ENCODE data around the gene PER3.

The PER3 gene

GRCh38 chr1:7783826-7784491, at the start of gene PER3:
TSS of gene PER3 (plus strand) at chr1:7784291. CDS start at chr1:7784878, 587 bp downstream.
- peak; percentile 97 for DNase-seq

GRCh38 chr1:7738044-7738443, 46.0 kb upstream of the PER3 start:
- DNase-seq, result no peak

- DNase-seq, result no peak
Measured at GRCh38 chr1:7743346-7743745, 40.7 kb upstream of the PER3 start.

- DNase-seq, result no peak
Measured at GRCh38 chr1:7744882-7745281, 39.2 kb upstream of the PER3 start.

GRCh38 chr1:7745783-7746182, 38.3 kb upstream of the PER3 start:
- no peak for DNase-seq

- no peak for DNase-seq
Measured at GRCh38 chr1:7747605-7748004, 36.5 kb upstream of the PER3 start.

- DNase-seq, result no peak
Measured at GRCh38 chr1:7749126-7749525, 35.0 kb upstream of the PER3 start.

GRCh38 chr1:7751174-7751573, 32.9 kb upstream of the PER3 start:
- no peak for DNase-seq

GRCh38 chr1:7752512-7753417, 31.3 kb upstream of the PER3 start:
- peak; percentile 61 for DNase-seq

GRCh38 chr1:7753641-7754040, 30.4 kb upstream of the PER3 start:
- DNase-seq, result no peak

- DNase-seq, result no peak
Measured at GRCh38 chr1:7754234-7754633, 29.9 kb upstream of the PER3 start.

GRCh38 chr1:7755448-7755847, 28.6 kb upstream of the PER3 start:
- no peak for DNase-seq

GRCh38 chr1:7760245-7760644, 23.8 kb upstream of the PER3 start:
- no peak for DNase-seq

- DNase-seq, result no peak
Measured at GRCh38 chr1:7761103-7761502, 23.0 kb upstream of the PER3 start.

GRCh38 chr1:7767176-7767575, 16.9 kb upstream of the PER3 start:
- no peak for DNase-seq

GRCh38 chr1:7768583-7768982, 15.5 kb upstream of the PER3 start:
- DNase-seq, result no peak

- DNase-seq, result no peak
Measured at GRCh38 chr1:7769673-7770412, 14.2 kb upstream of the PER3 start.

- DNase-seq, result no peak
Measured at GRCh38 chr1:7770669-7770996, 13.5 kb upstream of the PER3 start.

GRCh38 chr1:7770997-7771822, 12.9 kb upstream of the PER3 start, which contains the start of gene VAMP3:
TSS of gene VAMP3 (plus strand) at chr1:7771296. CDS start at chr1:7771384, 88 bp downstream.
- DNase-seq, result peak; percentile 46

- no peak for DNase-seq
Measured at GRCh38 chr1:7771823-7772299, 12.2 kb upstream of the PER3 start.

- no peak for DNase-seq
Measured at GRCh38 chr1:7777591-7777990, 6.5 kb upstream of the PER3 start.

- no peak for DNase-seq
Measured at GRCh38 chr1:7778133-7778628, 5.9 kb upstream of the PER3 start.
